ENCODE data around the gene DHRS12.

DNA sequence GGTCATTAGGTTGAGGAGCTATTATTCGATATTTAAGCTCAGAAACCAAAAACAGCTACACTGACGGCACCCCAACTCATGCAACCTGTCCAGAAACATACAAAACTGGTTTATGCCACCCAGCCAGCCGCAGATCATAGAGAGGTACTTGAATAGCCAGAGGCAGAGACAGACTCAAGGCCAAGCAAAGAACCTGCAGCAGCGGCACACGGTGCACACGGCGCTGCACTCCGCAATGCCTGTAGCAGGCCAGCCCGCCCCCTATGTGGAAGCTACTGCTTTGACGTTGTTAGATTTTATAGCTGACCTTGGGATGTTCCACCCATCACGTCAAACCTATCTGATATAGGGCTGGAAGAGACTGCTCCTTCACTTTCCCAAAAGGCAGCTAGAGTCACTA, 11.9 kb upstream of the DHRS12 start:
- TF ChIP-seq TAF1 (IDR thresholded peaks at IDR 0.05; ENCODE audit: borderline replicate concordance, low read depth, low read length) = no peak
- no peak for TF ChIP-seq POLR2AphosphoS5 (IDR thresholded peaks at IDR 0.05; ENCODE audit: low read depth, low read length)

Measured in GM12892 (cell line).